H1 (cell line): ENCODE results near the gene GYPC. TPM values are rescaled to one million over a fixed set of nuclear protein-coding genes. Genes with fewer than 3 reads are reported as not detected.

Experiments used
- CHD7 ChIP-seq: fragments of 300-600 bp; sonication (generic); IDR thresholded peaks from 2 replicates; pipeline ENCODE4 v1.7.1; 2012; ENCODE audit warnings: low read length, moderate library complexity, mild to moderate bottlenecking, inconsistent platforms; ENCODE audit not compliant: insufficient replicate concordance
- E2F6 ChIP-seq: IDR thresholded peaks from 2 replicates; pipeline ENCODE4 v1.6.1; 2012; ENCODE audit warnings: inconsistent platforms
- KDM5A ChIP-seq: fragments of 200-600 bp; IDR thresholded peaks from 2 replicates; pipeline ENCODE4 v1.7.1; 2012; ENCODE audit warnings: mild to moderate bottlenecking, low read length, inconsistent platforms, mixed read lengths
- MAFK ChIP-seq: IDR thresholded peaks from 2 replicates; pipeline ENCODE4 v1.6.1; 2012; ENCODE audit warnings: low read depth, mild to moderate bottlenecking, improper control_type of control experiment, low read length
- POLR2A ChIP-seq, 2 experiments: IDR thresholded peaks; 1 replicate in 1 of 2; 2 replicates in 1 of 2; pipeline ENCODE4 v1.6.1; 2011; ENCODE audit warnings: low read depth in 2 of 2, low read length in 2 of 2, mild to moderate bottlenecking in 2 of 2; ENCODE audit errors: control extremely low read depth in 1 of 2
- SAP30 ChIP-seq: fragments of 300-600 bp; sonication (generic); IDR thresholded peaks from 2 replicates; pipeline ENCODE4 v1.7.1; 2012; ENCODE audit warnings: low read length, moderate library complexity, mild to moderate bottlenecking, inconsistent platforms; ENCODE audit not compliant: insufficient read depth, insufficient replicate concordance
- polyA plus RNA-seq, 7 experiments: library from polyadenylated mRNA; depleted of rRNA in 3 of 7; stranded (reverse) in 5 of 7; unstranded in 2 of 7; fragments of >200 nt in 5 of 7; fragments of 200-250 nt in 2 of 7; gene quantifications; 1 replicate in 5 of 7; 2 replicates in 1 of 7; 4 replicates in 1 of 7; pipeline versions ENCODE4 v1.2.1 to v1.2.3, GENCODE V29; 2011 to 2013; ENCODE audit warnings: missing spikeins in 2 of 7, mixed read lengths in 2 of 7
- total RNA-seq: library from RNA; stranded (reverse); fragmentation: NEBNext Ultra II Directional; extraction: Animal tissue kit (Norgen Biotek cat#: 25700); gene quantifications from 2 replicates; pipeline ENCODE4 v1.2.1, GENCODE V29; 2021

Gene GYPC
- total and polyA plus RNA-seq, 2 of the 8 experiments (the other 6 are each of a cell fraction or from before 2014, with no cell fraction given), result 26.8 to 53.6 TPM

DNA sequence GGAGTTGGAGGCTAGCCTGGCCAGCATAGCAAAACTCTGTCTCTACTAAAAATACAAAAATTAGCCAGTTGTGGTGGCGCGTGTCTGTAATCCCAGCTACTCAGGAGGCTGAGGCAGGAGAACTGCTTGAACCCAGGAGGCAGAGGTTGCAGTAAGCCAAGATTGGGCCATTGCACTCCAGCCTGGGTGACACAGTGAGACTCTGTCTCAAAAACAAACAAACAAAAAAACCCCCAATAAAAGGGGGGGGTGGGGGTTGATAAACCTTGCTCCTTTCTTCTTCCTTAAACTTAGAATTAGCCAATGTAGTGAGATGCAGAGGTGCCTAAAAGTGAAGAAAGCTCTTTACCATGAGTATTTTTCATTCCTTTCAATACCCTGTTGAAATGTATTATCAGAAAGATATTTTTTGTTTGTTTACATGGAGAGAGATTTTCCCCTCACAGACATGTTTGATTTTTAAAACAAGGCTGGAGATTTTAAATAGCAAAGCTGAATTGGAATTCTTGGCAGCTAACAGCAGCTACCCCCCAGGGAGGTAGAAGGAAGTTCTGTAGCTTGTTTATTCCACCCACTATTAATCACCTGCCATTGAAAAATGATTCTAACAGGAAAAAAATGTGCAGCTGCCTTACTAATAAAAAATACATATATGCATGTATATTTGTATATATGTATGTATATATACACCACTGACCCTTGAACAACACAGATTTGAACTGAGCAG is 48.6 kb downstream of the GYPC start (continued):
- TF ChIP-seq CHD7 (no peak), POLR2A (IDR thresholded peaks at IDR 0.05; ENCODE audit: control extremely low read depth in 1 of 2, low read depth in 2 of 2, low read length in 2 of 2) (no peak), KDM5A (no peak), E2F6 (no peak), MAFK (no peak), SAP30 (no peak)
